Measurements from ENCODE around the gene BMPR2. TPM values are rescaled to one million over a fixed set of nuclear protein-coding genes. Genes with fewer than 3 reads are reported as not detected.

Gene BMPR2
- total and polyA plus RNA-seq, 2 donors from 2014 or later, result 12.5 to 66.9 TPM

- Histone ChIP-seq H3K9me3 (ENCODE audit: control insufficient read depth in 2 of 3, insufficient read depth in 1 of 3, low read length in 3 of 3) (no peaks in the 10 kb centered on the region), H3K4me1 (ENCODE audit: control insufficient read depth in 2 of 3, insufficient read depth in 2 of 3, low read depth in 1 of 3, low read length in 3 of 3) (peaks cover 0 to 2% (median 0%) of the 10 kb centered on the region in 3 donors), H3K27me3 (ENCODE audit: control insufficient read depth, insufficient read depth, low read length) (no peaks in the 10 kb centered on the region), H3K27ac (ENCODE audit: low read depth in 2 of 2, low read length in 2 of 2) (no peak overlapping the region), H3K36me3 (ENCODE audit: control insufficient read depth in 2 of 3, insufficient read depth in 3 of 3, low read length in 3 of 3) (no peaks in the 10 kb centered on the region), H3K9ac (ENCODE audit: low read length in 3 of 3) (no peak overlapping the region), H3K4me3 (ENCODE audit: low read length in 3 of 3) (no peak overlapping the region)
- intact Hi-C loops (cut with DNase I), result no loop called here
- FAIRE-seq, result no peak
- no peak for DNase-seq
- no peak for TF ChIP-seq CTCF (IDR thresholded peaks at IDR 0.05; ENCODE audit: borderline replicate concordance, extremely low read depth, insufficient read depth)
Measured at GRCh38 chr2:202411097-202411496, 35.0 kb downstream of the BMPR2 start.

- peaks cover 0 to 7% (median 4%) of the 10 kb centered on the region in 3 donors for H3K4me1 ChIP-seq (ENCODE audit: control insufficient read depth in 2 of 3, insufficient read depth in 2 of 3, low read depth in 1 of 3, low read length in 3 of 3)
- no peak for TF ChIP-seq CTCF (IDR thresholded peaks at IDR 0.05; ENCODE audit: borderline replicate concordance, extremely low read depth, insufficient read depth)
- H3K27ac ChIP-seq (ENCODE audit: low read depth in 2 of 2, low read length in 2 of 2), result no peak overlapping the region
- FAIRE-seq, result no peak
- H3K9ac ChIP-seq (ENCODE audit: low read length in 3 of 3), result no peak overlapping the region
- no peaks in the 10 kb centered on the region for H3K9me3 ChIP-seq (ENCODE audit: control insufficient read depth in 2 of 3, insufficient read depth in 1 of 3, low read length in 3 of 3)
- H3K36me3 ChIP-seq (ENCODE audit: control insufficient read depth in 2 of 3, insufficient read depth in 3 of 3, low read length in 3 of 3), result no peaks in the 10 kb centered on the region
- H3K27me3 ChIP-seq (ENCODE audit: control insufficient read depth, insufficient read depth, low read length), result no peaks in the 10 kb centered on the region
- no peak overlapping the region for H3K4me3 ChIP-seq (ENCODE audit: low read length in 3 of 3)
- no peak for DNase-seq
- intact Hi-C loops (cut with DNase I), result no loop called here
Measured at GRCh38 chr2:202418027-202418426, 41.9 kb downstream of the BMPR2 start.

GRCh38 chr2:202418511-202418910, 42.4 kb downstream of the BMPR2 start:
- DNase-seq (no peak), FAIRE-seq (no peak)
- no peak overlapping the region for H3K27ac ChIP-seq (ENCODE audit: low read depth in 2 of 2, low read length in 2 of 2)
- no peaks in the 10 kb centered on the region for H3K9me3 ChIP-seq (ENCODE audit: control insufficient read depth in 2 of 3, insufficient read depth in 1 of 3, low read length in 3 of 3)
- TF ChIP-seq CTCF (IDR thresholded peaks at IDR 0.05; ENCODE audit: borderline replicate concordance, extremely low read depth, insufficient read depth), result no peak
- H3K27me3 ChIP-seq (ENCODE audit: control insufficient read depth, insufficient read depth, low read length), result no peaks in the 10 kb centered on the region
- H3K4me3 ChIP-seq (ENCODE audit: low read length in 3 of 3), result no peak overlapping the region
- no peak overlapping the region for H3K9ac ChIP-seq (ENCODE audit: low read length in 3 of 3)
- H3K4me1 ChIP-seq (ENCODE audit: control insufficient read depth in 2 of 3, insufficient read depth in 2 of 3, low read depth in 1 of 3, low read length in 3 of 3), result peaks cover 0 to 7% (median 4%) of the 10 kb centered on the region in 3 donors
- H3K36me3 ChIP-seq (ENCODE audit: control insufficient read depth in 2 of 3, insufficient read depth in 3 of 3, low read length in 3 of 3), result no peaks in the 10 kb centered on the region
- intact Hi-C loops (cut with DNase I), result no loop called here

GRCh38 chr2:202423139-202423538, 47.0 kb downstream of the BMPR2 start:
- no peaks in the 10 kb centered on the region for H3K9me3 ChIP-seq (ENCODE audit: control insufficient read depth in 2 of 3, insufficient read depth in 1 of 3, low read length in 3 of 3)
- H3K9ac ChIP-seq (ENCODE audit: low read length in 3 of 3), result no peak overlapping the region
- H3K4me3 ChIP-seq (ENCODE audit: low read length in 3 of 3), result no peak overlapping the region
- peaks cover 0 to 7% (median 4%) of the 10 kb centered on the region in 3 donors for H3K4me1 ChIP-seq (ENCODE audit: control insufficient read depth in 2 of 3, insufficient read depth in 2 of 3, low read depth in 1 of 3, low read length in 3 of 3)
- no peak for TF ChIP-seq CTCF (IDR thresholded peaks at IDR 0.05; ENCODE audit: borderline replicate concordance, extremely low read depth, insufficient read depth)
- intact Hi-C loops (cut with DNase I), result no loop called here
- no peaks in the 10 kb centered on the region for H3K27me3 ChIP-seq (ENCODE audit: control insufficient read depth, insufficient read depth, low read length)
- H3K36me3 ChIP-seq (ENCODE audit: control insufficient read depth in 2 of 3, insufficient read depth in 3 of 3, low read length in 3 of 3), result no peaks in the 10 kb centered on the region
- FAIRE-seq (no peak), DNase-seq (no peak)
- H3K27ac ChIP-seq (ENCODE audit: low read depth in 2 of 2, low read length in 2 of 2), result no peak overlapping the region

Data from kidney (tissue), 14 donors.